Measurements from ENCODE around the gene MPZL2.

GRCh38 chr11:118221419-118221818 is 42.7 kb downstream of the MPZL2 start:
- no peak for TF ChIP-seq POLR2A (IDR thresholded peaks at IDR 0.05)
- TF ChIP-seq, protein P1, sequence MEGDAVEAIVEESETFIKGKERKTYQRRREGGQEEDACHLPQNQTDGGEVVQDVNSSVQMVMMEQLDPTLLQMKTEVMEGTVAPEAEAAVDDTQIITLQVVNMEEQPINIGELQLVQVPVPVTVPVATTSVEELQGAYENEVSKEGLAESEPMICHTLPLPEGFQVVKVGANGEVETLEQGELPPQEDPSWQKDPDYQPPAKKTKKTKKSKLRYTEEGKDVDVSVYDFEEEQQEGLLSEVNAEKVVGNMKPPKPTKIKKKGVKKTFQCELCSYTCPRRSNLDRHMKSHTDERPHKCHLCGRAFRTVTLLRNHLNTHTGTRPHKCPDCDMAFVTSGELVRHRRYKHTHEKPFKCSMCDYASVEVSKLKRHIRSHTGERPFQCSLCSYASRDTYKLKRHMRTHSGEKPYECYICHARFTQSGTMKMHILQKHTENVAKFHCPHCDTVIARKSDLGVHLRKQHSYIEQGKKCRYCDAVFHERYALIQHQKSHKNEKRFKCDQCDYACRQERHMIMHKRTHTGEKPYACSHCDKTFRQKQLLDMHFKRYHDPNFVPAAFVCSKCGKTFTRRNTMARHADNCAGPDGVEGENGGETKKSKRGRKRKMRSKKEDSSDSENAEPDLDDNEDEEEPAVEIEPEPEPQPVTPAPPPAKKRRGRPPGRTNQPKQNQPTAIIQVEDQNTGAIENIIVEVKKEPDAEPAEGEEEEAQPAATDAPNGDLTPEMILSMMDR (IDR thresholded peaks at IDR 0.05 in 4 of 5, conservative IDR thresholded peaks at IDR 0.05 in 1 of 5): no peak

Measured in gastrocnemius medialis (tissue), 4 donors.